ENCODE measurements around the gene CMSS1.

DNA sequence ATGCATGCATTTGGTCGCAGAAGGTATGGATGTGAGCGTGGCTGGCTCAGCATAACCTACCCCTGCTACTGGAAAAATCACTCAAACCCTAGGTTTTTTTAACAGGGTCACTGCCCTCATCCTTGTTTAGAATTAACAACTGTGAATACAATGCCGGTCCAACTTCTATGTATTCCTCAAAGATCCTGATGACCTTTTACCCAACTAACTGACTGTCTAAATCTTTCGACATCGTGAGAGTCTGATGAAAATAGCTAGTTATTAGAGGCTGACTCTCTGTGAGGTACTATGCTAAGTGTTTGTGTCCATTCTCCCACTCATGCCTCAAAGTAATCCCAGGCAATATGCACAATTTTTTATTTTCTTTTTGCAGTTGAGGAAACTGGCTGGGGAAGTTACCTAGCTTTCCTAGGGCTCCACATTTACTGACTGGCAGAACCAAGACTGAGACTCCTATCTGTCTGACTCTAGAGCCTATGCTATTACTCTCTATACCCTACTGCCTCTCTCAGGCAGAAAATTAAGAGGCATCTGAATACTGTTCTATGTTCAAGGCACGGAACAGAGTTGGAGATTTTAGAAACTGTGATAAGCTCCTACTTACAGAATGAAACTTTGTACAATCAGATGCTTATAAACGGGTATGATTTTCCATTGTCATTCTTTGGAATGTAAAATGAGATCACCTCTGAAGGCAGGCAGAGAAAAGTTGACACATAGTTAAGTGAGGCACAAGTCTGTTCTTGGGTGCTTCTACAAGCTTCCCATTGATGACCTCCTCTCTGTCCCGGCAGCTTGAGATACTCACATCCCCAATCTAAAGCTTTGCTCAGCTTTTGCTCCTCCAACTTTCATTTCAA lies 240.3 kb downstream of the CMSS1 start:
- TF ChIP-seq, protein P1, sequence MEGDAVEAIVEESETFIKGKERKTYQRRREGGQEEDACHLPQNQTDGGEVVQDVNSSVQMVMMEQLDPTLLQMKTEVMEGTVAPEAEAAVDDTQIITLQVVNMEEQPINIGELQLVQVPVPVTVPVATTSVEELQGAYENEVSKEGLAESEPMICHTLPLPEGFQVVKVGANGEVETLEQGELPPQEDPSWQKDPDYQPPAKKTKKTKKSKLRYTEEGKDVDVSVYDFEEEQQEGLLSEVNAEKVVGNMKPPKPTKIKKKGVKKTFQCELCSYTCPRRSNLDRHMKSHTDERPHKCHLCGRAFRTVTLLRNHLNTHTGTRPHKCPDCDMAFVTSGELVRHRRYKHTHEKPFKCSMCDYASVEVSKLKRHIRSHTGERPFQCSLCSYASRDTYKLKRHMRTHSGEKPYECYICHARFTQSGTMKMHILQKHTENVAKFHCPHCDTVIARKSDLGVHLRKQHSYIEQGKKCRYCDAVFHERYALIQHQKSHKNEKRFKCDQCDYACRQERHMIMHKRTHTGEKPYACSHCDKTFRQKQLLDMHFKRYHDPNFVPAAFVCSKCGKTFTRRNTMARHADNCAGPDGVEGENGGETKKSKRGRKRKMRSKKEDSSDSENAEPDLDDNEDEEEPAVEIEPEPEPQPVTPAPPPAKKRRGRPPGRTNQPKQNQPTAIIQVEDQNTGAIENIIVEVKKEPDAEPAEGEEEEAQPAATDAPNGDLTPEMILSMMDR (IDR thresholded peaks at IDR 0.05) = peak in 1 of 3 experiments; percentile 3
- no peak for TF ChIP-seq POLR2AphosphoS5 (IDR thresholded peaks at IDR 0.05)
- TF ChIP-seq EP300 (IDR thresholded peaks at IDR 0.05) = no peak
- no peak for TF ChIP-seq POLR2A (IDR thresholded peaks at IDR 0.05; ENCODE audit: low read depth)

All from esophagus muscularis mucosa (tissue), 4 donors.